HEK293T (cell line): ENCODE results near the gene HPCAL1.

Experiments
- CTCF ChIA-PET: fragments of 350-600 bp; formaldehyde crosslinking; extraction: SDS; loops from one replicate; lab custom pipeline; 2021; ENCODE audit warnings: antibody characterized with exemption, inconsistent platforms; lab: Yijun Ruan, JAX
- POLR2A ChIA-PET: fragments of 350-600 bp; formaldehyde crosslinking; extraction: SDS; loops from one replicate; lab custom pipeline; 2020; ENCODE audit warnings: antibody characterized with exemption, inconsistent platforms; lab: Yijun Ruan, JAX
- DNase-seq: peaks from one replicate; pipeline ENCODE4 v3.0.0; 2012; ENCODE audit warnings: mixed read lengths; ENCODE audit errors: extremely low spot score
- ARNT ChIP-seq: fragments of 450-650 bp; IDR thresholded peaks from 2 replicates; pipeline ENCODE4 v1.6.1; 2017; ENCODE audit warnings: mild to moderate bottlenecking
- BHLHE40 ChIP-seq: fragments of 450-650 bp; IDR thresholded peaks from 2 replicates; pipeline ENCODE4 v1.6.1; 2016; ENCODE audit warnings: mild to moderate bottlenecking, moderate library complexity, borderline replicate concordance
- CTBP1 ChIP-seq: fragments of 450-650 bp; IDR thresholded peaks from 2 replicates; pipeline ENCODE4 v1.6.1; 2016; ENCODE audit warnings: borderline replicate concordance
- ELF4 ChIP-seq: fragments of 450-650 bp; IDR thresholded peaks from 2 replicates; pipeline ENCODE4 v1.6.1; 2017; ENCODE audit warnings: antibody characterized with exemption
- FOXA1 ChIP-seq: fragments of 450-650 bp; IDR thresholded peaks from 2 replicates; pipeline ENCODE4 v1.6.1; 2016; ENCODE audit warnings: mild to moderate bottlenecking
- FOXK2 ChIP-seq: fragments of 450-650 bp; IDR thresholded peaks from 2 replicates; pipeline ENCODE4 v1.6.1; 2016; ENCODE audit warnings: mild to moderate bottlenecking
- FOXM1 ChIP-seq: fragments of 450-650 bp; IDR thresholded peaks from 2 replicates; pipeline ENCODE4 v1.6.1; 2017; ENCODE audit warnings: mild to moderate bottlenecking, borderline replicate concordance
- HDGF ChIP-seq: fragments of 450-650 bp; IDR thresholded peaks from 2 replicates; pipeline ENCODE4 v1.6.1; 2017; ENCODE audit warnings: antibody characterized with exemption, borderline replicate concordance
- L3MBTL2 ChIP-seq: fragments of 450-650 bp; conservative IDR thresholded peaks from 2 replicates; pipeline ENCODE4 v1.6.1; 2016; ENCODE audit warnings: mild to moderate bottlenecking
- LEF1 ChIP-seq: fragments of 450-650 bp; IDR thresholded peaks from 2 replicates; pipeline ENCODE4 v1.6.1; 2017; ENCODE audit warnings: mild to moderate bottlenecking, borderline replicate concordance
- NFRKB ChIP-seq: fragments of 450-650 bp; IDR thresholded peaks from 2 replicates; pipeline ENCODE4 v1.6.1; 2016; ENCODE audit warnings: mild to moderate bottlenecking, moderate library complexity
- PKNOX1 ChIP-seq: fragments of 450-650 bp; IDR thresholded peaks from 2 replicates; pipeline ENCODE4 v1.6.1; 2016
- SP1 ChIP-seq: fragments of 450-650 bp; IDR thresholded peaks from 2 replicates; pipeline ENCODE4 v1.6.1; 2017
- SUZ12 ChIP-seq: fragments of 450-650 bp; IDR thresholded peaks from 2 replicates; pipeline ENCODE4 v1.6.1; 2016; ENCODE audit warnings: mild to moderate bottlenecking
- TARDBP ChIP-seq: fragments of 450-650 bp; IDR thresholded peaks from 2 replicates; pipeline ENCODE4 v1.6.1; 2016
- ZNF384 ChIP-seq: fragments of 450-650 bp; IDR thresholded peaks from 2 replicates; pipeline ENCODE4 v1.6.1; 2016

HPCAL1 gene

GRCh38 chr2:10417551-10418335 is 115.0 kb downstream of the HPCAL1 start:
- ChIA-PET POLR2A (interaction anchor here (0.6 kb wide), 1 partner anchor 291 kb away, joined by 3 read pairs; no protein-coding TSS in a partner anchor), CTCF (interaction anchor here (3.2 kb wide), 1 partner anchor 9 kb away, joined by 17 read pairs; no protein-coding TSS in a partner anchor)
- DNase-seq: no peak
- TF ChIP-seq ELF4: no peak
- no peak for TF ChIP-seq ZNF384
- TF ChIP-seq SUZ12: no peak
- TF ChIP-seq LEF1: no peak
- TF ChIP-seq TARDBP: no peak
- no peak for TF ChIP-seq BHLHE40
- no peak for TF ChIP-seq SP1
- TF ChIP-seq L3MBTL2: no peak
- TF ChIP-seq FOXA1: no peak
- no peak for TF ChIP-seq NFRKB
- no peak for TF ChIP-seq FOXM1
- TF ChIP-seq HDGF: no peak
- no peak for TF ChIP-seq CTBP1
- TF ChIP-seq PKNOX1: no peak

DNA sequence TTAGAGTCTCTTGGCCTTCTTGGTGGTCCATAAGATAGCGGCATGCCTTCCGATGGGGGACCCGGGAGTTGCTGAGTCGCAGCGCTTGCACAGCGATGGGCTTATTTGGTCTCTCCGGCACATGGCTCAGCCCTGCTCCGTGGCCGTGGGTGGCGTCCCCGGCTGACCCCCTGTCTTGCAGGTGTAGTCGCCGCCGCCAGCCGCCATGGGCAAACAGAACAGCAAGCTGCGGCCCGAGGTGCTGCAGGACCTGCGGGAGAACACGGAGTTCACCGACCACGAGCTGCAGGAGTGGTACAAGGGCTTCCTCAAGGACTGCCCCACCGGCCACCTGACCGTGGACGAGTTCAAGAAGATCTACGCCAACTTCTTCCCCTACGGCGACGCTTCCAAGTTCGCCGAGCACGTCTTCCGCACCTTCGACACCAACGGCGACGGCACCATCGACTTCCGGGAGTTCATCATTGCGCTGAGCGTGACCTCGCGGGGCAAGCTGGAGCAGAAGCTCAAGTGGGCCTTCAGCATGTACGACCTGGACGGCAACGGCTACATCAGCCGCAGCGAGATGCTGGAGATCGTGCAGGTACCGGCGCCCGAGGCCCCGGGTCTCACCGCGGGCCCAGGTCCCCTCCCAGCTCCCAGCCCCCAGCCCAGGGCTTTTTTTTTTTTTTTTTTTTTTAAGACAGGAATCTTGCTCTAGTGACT is 117.0 kb downstream of the HPCAL1 start:
- ChIA-PET CTCF (interaction anchor here (3.2 kb wide), 1 partner anchor 11 kb away, joined by 17 read pairs; no protein-coding TSS in a partner anchor), POLR2A (no interaction called here)
- TF ChIP-seq ELF4 (no peak), L3MBTL2 (no peak), HDGF (no peak), CTBP1 (no peak), FOXK2 (no peak), PKNOX1 (no peak), FOXM1 (no peak), SUZ12 (no peak), FOXA1 (no peak), ZNF384 (no peak)
- no peak for DNase-seq

DNA sequence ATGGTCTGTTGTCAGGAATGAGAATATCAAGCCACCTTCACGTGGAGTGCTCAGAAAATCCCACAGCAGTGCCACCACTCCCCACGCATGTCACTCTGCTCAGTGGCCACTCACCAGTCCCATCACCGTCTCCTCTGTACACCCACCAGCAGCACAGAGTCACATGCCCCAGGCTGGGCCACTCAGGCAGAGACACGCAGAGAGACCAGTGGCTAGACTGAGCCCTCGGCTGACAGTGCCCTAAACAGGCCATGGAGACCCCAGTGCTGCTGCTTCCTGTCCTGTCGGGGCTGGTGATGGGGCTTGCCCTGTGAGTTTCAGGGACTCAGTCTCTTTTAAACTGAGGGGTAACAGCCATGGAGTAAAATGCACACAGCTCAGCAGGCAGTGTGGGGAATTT is 119.5 kb downstream of the HPCAL1 start:
- CTCF ChIA-PET: interaction anchor here (1.3 kb wide), 1 partner anchor 12 kb away, joined by 3 read pairs; no protein-coding TSS in a partner anchor
- TF ChIP-seq BHLHE40 (no peak), ARNT (no peak), PKNOX1 (no peak)
- no peak for DNase-seq
- POLR2A ChIA-PET: no interaction called here

DNA sequence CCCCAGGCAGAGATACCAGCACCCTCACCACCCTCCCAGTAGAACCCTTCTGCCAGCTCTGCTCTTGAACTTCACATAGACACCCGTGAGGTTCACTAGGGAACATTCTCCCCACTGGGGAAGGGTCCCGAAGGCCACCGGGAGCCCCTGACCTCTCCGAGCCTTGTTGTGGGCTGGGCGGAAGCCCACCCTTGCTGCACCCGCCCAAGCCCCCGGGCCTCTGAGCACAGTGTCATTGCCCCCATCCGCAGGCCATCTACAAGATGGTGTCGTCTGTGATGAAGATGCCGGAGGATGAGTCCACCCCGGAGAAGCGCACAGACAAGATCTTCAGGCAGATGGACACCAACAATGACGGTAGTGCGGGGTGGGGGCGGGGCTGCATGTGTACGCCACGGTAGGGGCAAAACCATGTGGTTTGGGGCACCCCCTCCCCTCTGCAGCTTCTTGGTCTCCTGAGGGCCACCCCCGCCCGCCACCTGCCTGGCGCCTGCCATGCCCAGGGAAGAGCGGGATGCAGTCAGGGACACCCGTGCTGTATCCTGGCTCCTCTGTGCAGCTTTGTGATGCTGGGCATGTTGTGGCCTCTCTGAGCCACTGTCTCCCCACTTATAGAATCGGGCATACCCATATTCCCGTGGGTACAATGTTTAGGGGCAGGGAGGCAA is 120.2 kb downstream of the HPCAL1 start:
- CTCF ChIA-PET: interaction anchor here (1.3 kb wide), 1 partner anchor 12 kb away, joined by 3 read pairs; no protein-coding TSS in a partner anchor
- no peak for DNase-seq
- TF ChIP-seq CTBP1 (no peak), L3MBTL2 (no peak), BHLHE40 (no peak), FOXA1 (no peak), NFRKB (no peak), PKNOX1 (no peak), FOXM1 (no peak), SP1 (no peak), FOXK2 (no peak), SUZ12 (no peak), ARNT (no peak), TARDBP (no peak), ELF4 (no peak), HDGF (no peak), ZNF384 (no peak), LEF1 (no peak)
- POLR2A ChIA-PET: no interaction called here

DNA sequence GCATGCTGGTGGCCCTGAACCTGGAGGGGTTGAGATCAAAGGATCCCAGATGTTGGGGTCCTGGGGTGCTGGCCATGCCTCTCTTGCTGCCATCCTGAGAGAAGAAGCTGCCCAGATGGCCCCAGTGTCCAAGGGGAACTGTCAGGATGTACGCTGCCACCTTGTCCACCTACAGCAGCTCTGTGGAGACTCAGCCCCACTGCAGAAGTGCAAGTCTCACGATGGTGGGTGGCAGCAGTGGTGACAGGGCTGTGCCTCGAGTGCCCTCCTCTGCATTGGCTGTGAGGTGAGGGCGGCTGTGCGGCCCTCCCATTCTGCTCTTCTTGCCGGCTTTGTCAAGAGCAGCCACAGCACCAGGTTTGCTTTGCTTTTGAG is 120.7 kb downstream of the HPCAL1 start:
- TF ChIP-seq L3MBTL2 (no peak), FOXM1 (no peak), NFRKB (no peak), FOXA1 (no peak), ZNF384 (no peak), CTBP1 (no peak), TARDBP (no peak), LEF1 (no peak), ARNT (no peak), FOXK2 (no peak)
- POLR2A ChIA-PET: no interaction called here
- DNase-seq: no peak
- CTCF ChIA-PET: no interaction called here
